HCT116 (cell line): ENCODE data around the gene UTS2R.

Source experiments
- EZH2 ChIP-seq: fragments of 200-600 bp; sonication (generic); IDR thresholded peaks from 2 replicates; pipeline ENCODE4 v1.6.1; 2017; ENCODE audit warnings: antibody characterized with exemption, mixed run types
- EZH2phosphoT487 ChIP-seq: fragments of 200-600 bp; IDR thresholded peaks from 2 replicates; pipeline ENCODE4 v1.6.1; 2018; ENCODE audit warnings: antibody characterized with exemption, borderline replicate concordance
- FOSL1 ChIP-seq: IDR thresholded peaks from 2 replicates; pipeline ENCODE4 v1.6.1; 2012; ENCODE audit warnings: low read depth
- POLR2A ChIP-seq: IDR thresholded peaks from 2 replicates; pipeline ENCODE4 v1.7.0; 2011; ENCODE audit warnings: borderline replicate concordance; ENCODE audit not compliant: insufficient read depth, insufficient read length; ENCODE audit errors: extremely low read depth
- SRF ChIP-seq: IDR thresholded peaks from 2 replicates; pipeline ENCODE4 v1.6.1; 2012; ENCODE audit warnings: low read depth
- TF ChIP-seq, protein P1 (sequence below), 3 experiments: fragments of 200-600 bp in 1 of 3; sonication (generic) in 1 of 3; IDR thresholded peaks in 2 of 3; conservative IDR thresholded peaks in 1 of 3; 2 replicates each; pipeline ENCODE4 v1.5.1; 2012 to 2017; ENCODE audit warnings: low read depth in 2 of 3, low read length in 2 of 3, antibody characterized with exemption in 1 of 3, borderline replicate concordance in 1 of 3, control low read depth in 1 of 3, mild to moderate bottlenecking in 1 of 3, mixed read lengths in 1 of 3, mixed run types in 1 of 3, moderate library complexity in 1 of 3; ENCODE audit not compliant: insufficient read depth in 1 of 3
- TF ChIP-seq, protein P2 (sequence below): IDR thresholded peaks from 2 replicates; pipeline ENCODE4 v1.6.1; 2012

DNA sequence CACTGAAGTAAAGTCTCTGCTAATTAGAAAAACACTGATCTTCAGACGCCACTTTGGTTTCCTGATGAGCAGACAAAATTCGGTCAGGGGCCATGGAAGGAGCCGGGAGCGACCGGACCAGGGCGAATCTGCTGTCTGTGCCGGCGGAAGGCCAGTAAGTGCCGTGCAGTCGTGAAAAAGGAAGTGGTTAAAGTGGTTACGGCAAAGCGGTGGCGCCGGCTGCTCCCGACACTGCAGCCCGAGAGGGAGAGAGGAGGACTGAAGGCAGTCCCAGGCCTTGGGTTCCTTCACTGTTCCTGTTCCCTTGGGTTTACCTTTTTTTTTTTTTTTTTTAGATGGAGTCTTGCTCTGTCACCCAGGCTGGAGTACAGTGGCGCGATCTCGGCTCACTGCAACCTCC, 29.3 kb downstream of the UTS2R start:
- TF ChIP-seq FOSL1 = no peak
- no peak for TF ChIP-seq EZH2phosphoT487
- no peak for TF ChIP-seq SRF
- TF ChIP-seq POLR2A = no peak
- TF ChIP-seq EZH2 = no peak
- TF ChIP-seq, protein P1, sequence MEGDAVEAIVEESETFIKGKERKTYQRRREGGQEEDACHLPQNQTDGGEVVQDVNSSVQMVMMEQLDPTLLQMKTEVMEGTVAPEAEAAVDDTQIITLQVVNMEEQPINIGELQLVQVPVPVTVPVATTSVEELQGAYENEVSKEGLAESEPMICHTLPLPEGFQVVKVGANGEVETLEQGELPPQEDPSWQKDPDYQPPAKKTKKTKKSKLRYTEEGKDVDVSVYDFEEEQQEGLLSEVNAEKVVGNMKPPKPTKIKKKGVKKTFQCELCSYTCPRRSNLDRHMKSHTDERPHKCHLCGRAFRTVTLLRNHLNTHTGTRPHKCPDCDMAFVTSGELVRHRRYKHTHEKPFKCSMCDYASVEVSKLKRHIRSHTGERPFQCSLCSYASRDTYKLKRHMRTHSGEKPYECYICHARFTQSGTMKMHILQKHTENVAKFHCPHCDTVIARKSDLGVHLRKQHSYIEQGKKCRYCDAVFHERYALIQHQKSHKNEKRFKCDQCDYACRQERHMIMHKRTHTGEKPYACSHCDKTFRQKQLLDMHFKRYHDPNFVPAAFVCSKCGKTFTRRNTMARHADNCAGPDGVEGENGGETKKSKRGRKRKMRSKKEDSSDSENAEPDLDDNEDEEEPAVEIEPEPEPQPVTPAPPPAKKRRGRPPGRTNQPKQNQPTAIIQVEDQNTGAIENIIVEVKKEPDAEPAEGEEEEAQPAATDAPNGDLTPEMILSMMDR (IDR thresholded peaks at IDR 0.05 in 2 of 3, conservative IDR thresholded peaks at IDR 0.05 in 1 of 3; ENCODE audit: borderline replicate concordance in 1 of 3, insufficient read depth in 1 of 3, low read depth in 2 of 3, low read length in 2 of 3) = no peak
- TF ChIP-seq, protein P2, sequence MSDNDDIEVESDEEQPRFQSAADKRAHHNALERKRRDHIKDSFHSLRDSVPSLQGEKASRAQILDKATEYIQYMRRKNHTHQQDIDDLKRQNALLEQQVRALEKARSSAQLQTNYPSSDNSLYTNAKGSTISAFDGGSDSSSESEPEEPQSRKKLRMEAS = no peak
